Caco-2 (cell line): ENCODE results near the gene BABAM2. TPM values are rescaled to one million over a fixed set of nuclear protein-coding genes. Genes with fewer than 3 reads are reported as not detected.

Experiments used
- BruUV-seq: library from RNA; stranded (reverse); fragments of 400-500 nt; replicated peaks from 2 replicates; lab custom pipeline; 2021; lab: Mats Ljungman, UMichigan
- CTCF ChIA-PET: fragments of 300-600 bp; sonication (Branson Sonifier 250); formaldehyde crosslinking; loops from one replicate; lab custom pipeline; 2022; ENCODE audit warnings: antibody characterized with exemption; lab: Charles Lee
- POLR2A ChIA-PET: fragments of 300-600 bp; sonication (Branson Sonifier 250); formaldehyde crosslinking; loops from one replicate; lab custom pipeline; 2022; ENCODE audit warnings: antibody characterized with exemption; lab: Charles Lee
- DNase-seq, 2 experiments: peaks; one replicate each; pipeline versions ENCODE4 v3.0.0 to v3.0.0-alpha.2; 2020 to 2022
- H3K27me3 ChIP-seq: replicated peaks from 2 replicates; pipeline ENCODE4 v1.6.0; 2011; ENCODE audit warnings: low read length; ENCODE audit not compliant: control insufficient read depth, insufficient read depth
- H3K36me3 ChIP-seq: 2 replicates; pipeline ENCODE4 v1.5.1; 2011; ENCODE audit warnings: low read length; ENCODE audit not compliant: control insufficient read depth, insufficient read depth
- H3K4me1 ChIP-seq: fragments of 250-450 bp; sonication (Bioruptor Pico); 2 replicates; pipeline ENCODE4 v1.5.1; 2020; ENCODE audit warnings: mild to moderate bottlenecking
- H3K4me3 ChIP-seq: 2 replicates; pipeline ENCODE4 v1.5.1; 2011; ENCODE audit warnings: low read depth, mild to moderate bottlenecking, control low read depth, low read length
- H3K9me3 ChIP-seq: fragments of 250-450 bp; sonication (Bioruptor Pico); 2 replicates; pipeline ENCODE4 v1.5.1; 2020; ENCODE audit warnings: mild to moderate bottlenecking, moderate library complexity
- H3K27ac Mint-ChIP-seq: one replicate; pipeline ENCODE4 v1.8.0; 2022; ENCODE audit warnings: mixed read lengths; ENCODE audit not compliant: unreplicated experiment
- H3K27me3 Mint-ChIP-seq: one replicate; pipeline ENCODE4 v1.8.0; 2022; ENCODE audit warnings: mixed read lengths; ENCODE audit not compliant: insufficient read depth, unreplicated experiment
- H3K36me3 Mint-ChIP-seq: one replicate; pipeline ENCODE4 v1.8.0; 2022; ENCODE audit warnings: mild to moderate bottlenecking, mixed read lengths; ENCODE audit not compliant: insufficient read depth, unreplicated experiment
- H3K4me1 Mint-ChIP-seq: one replicate; pipeline ENCODE4 v1.8.0; 2022; ENCODE audit warnings: low read depth, mixed read lengths; ENCODE audit not compliant: unreplicated experiment
- H3K4me3 Mint-ChIP-seq: one replicate; pipeline ENCODE4 v1.8.0; 2022; ENCODE audit warnings: mild to moderate bottlenecking, moderate library complexity, mixed read lengths; ENCODE audit not compliant: unreplicated experiment
- H3K9me3 Mint-ChIP-seq: one replicate; pipeline ENCODE4 v1.8.0; 2022; ENCODE audit warnings: mixed read lengths; ENCODE audit not compliant: unreplicated experiment
- CTCF ChIP-seq, 2 experiments: fragments of 200-600 bp in 1 of 2; IDR thresholded peaks; 1 replicate in 1 of 2; 2 replicates in 1 of 2; pipeline versions ENCODE4 v1.5.1 to v1.8.0; 2011 to 2022; ENCODE audit warnings: antibody characterized with exemption in 1 of 2, control low read depth in 1 of 2, inconsistent platforms in 1 of 2, low read depth in 1 of 2, low read length in 1 of 2, mild to moderate bottlenecking in 1 of 2, moderate library complexity in 1 of 2; ENCODE audit not compliant: insufficient read depth in 1 of 2, severe bottlenecking in 1 of 2, unreplicated experiment in 1 of 2
- intact Hi-C: fragments of 100-400 bp; cut with micrococcal nuclease; formaldehyde crosslinking; loops from one replicate; pipeline ENCODE4 v1.10.0; 2022; ENCODE audit not compliant: unreplicated experiment
- total RNA-seq: library from RNA; stranded (reverse); gene quantifications from 2 replicates; pipeline ENCODE4 v1.2.3, GENCODE V29; 2022

The BABAM2 gene
- total RNA-seq, 1 experiment from 2014 or later = 57.3 TPM

DNA sequence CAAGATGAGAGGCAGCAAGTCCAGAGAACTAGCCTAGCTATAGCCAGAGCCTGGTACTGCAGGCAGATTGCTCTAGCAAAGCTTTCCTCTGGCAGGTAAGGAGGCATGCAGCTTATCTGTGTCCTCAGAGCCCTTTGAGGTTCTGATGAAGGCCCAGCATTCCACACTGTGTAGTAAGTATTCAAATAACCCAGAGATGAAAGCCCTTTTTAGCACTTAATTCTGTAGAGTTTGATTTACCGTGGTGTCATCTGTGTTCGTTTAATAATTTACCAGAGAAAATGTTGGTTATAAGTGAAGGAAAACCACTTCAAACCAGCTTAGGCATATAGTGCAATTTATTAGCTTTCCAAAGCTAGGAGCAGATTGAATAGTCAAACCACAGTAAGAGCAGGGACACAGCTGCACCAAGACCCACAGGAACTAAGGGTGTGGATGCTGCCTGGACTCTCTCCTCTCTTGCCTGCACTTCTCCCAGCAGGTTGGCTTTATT lies 226.6 kb downstream of the BABAM2 start:
- H3K9me3 ChIP-seq = peaks cover 3% of the 10 kb centered on the region; the same call in 1 of the 2 replicates
- TF ChIP-seq CTCF (IDR thresholded peaks at IDR 0.05; ENCODE audit: insufficient read depth in 1 of 2, low read depth in 1 of 2, low read length in 1 of 2, severe bottlenecking in 1 of 2, unreplicated experiment in 1 of 2) = peak in 1 of 2 experiments; percentile 3
- Mint-ChIP-seq H3K4me3 (peak overlapping the region; percentile 76), H3K4me1 (peaks cover 40% of the 10 kb centered on the region), H3K27ac (peak overlapping the region; percentile 90), H3K9me3 (no peaks in the 10 kb centered on the region), H3K27me3 (no peaks in the 10 kb centered on the region), H3K36me3 (peaks cover 20% of the 10 kb centered on the region)
- no TSS peak for BruUV-seq
- peak; percentile 87 to 94 for DNase-seq
- H3K4me3 ChIP-seq = peak overlapping the region; percentile 29
- H3K36me3 ChIP-seq = no peaks in the 10 kb centered on the region
- ChIA-PET CTCF (interaction anchor here (0.6 to 1.6 kb wide), 11 partner anchors 38 to 413 kb away, joined by 3 to 7 read pairs (median 4); no protein-coding TSS in a partner anchor), POLR2A (interaction anchor here (0.5 to 1.5 kb wide), 14 partner anchors 17 to 434 kb away, joined by 3 to 13 read pairs (median 4); partner anchors contain the start of genes BABAM2, FOSL2 and RBKS)
- intact Hi-C loops = loop anchor here (1.0 to 5.0 kb wide), 11 partner anchors 36 to 365 kb away; partner anchors contain the start of genes BABAM2 and RBKS
- peaks cover 44% of the 10 kb centered on the region for H3K4me1 ChIP-seq
- H3K27me3 ChIP-seq = no peaks in the 10 kb centered on the region

- Histone ChIP-seq H3K36me3 (no peaks in the 10 kb centered on the region), H3K4me3 (no peak overlapping the region), H3K4me1 (peaks cover 39% of the 10 kb centered on the region), H3K27me3 (no peaks in the 10 kb centered on the region), H3K9me3 (peaks cover 3% of the 10 kb centered on the region; the same call in 1 of the 2 replicates)
- H3K9me3 Mint-ChIP-seq = no peaks in the 10 kb centered on the region
- DNase-seq = no peak
- TF ChIP-seq CTCF (IDR thresholded peaks at IDR 0.05; ENCODE audit: insufficient read depth in 1 of 2, low read depth in 1 of 2, low read length in 1 of 2, severe bottlenecking in 1 of 2, unreplicated experiment in 1 of 2) = no peak
- no TSS peak for BruUV-seq
- ChIA-PET POLR2A (no interaction called here), CTCF (interaction anchor here (0.9 to 1.6 kb wide), 2 partner anchors 36 to 207 kb away, joined by 3 to 4 read pairs; no protein-coding TSS in a partner anchor)
- H3K36me3 Mint-ChIP-seq = peaks cover 22% of the 10 kb centered on the region
- peaks cover 41% of the 10 kb centered on the region for H3K4me1 Mint-ChIP-seq
- no peaks in the 10 kb centered on the region for H3K27me3 Mint-ChIP-seq
- intact Hi-C loops = loop anchor here (5.0 kb wide), 3 partner anchors 53 to 352 kb away; no protein-coding TSS in a partner anchor
- no peak overlapping the region for H3K4me3 Mint-ChIP-seq
- H3K27ac Mint-ChIP-seq = no peak overlapping the region
These were observed 229.1 kb downstream of the BABAM2 start for GRCh38 chr2:28119631-28120030.

DNA sequence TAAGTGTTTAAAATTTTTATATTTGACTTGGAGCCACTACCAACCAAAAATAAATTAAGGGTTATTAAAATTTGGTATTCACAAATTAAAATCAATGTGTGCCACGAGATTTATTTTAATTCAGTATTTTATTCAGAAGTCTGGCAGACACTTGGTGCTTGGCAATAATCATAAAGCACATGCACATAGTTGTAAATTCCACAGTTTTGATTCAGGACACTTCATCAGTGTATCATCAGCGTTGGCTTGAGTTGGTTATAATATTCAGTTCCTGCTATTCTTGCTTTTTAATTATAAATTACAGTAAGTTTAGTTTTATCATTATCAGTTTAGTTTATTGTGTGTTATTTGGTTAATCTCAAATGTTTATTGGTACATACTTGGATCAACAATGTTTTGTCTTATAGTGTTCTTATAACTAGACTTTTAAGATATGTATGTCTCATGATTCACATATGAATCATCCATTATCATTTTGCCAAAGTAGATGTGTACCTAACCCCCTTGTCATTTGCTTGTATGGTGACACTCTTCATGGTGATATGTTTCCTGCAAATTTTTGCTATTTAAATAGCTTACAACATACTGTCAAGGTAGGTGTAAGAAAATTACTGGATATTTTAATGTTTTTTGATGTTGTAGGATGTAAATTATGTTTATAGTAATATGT lies 237.9 kb downstream of the BABAM2 start:
- H3K36me3 ChIP-seq = no peaks in the 10 kb centered on the region
- peaks cover 9% of the 10 kb centered on the region for H3K9me3 Mint-ChIP-seq
- H3K27me3 Mint-ChIP-seq = no peaks in the 10 kb centered on the region
- CTCF ChIA-PET = no interaction called here
- peaks cover 33% of the 10 kb centered on the region for H3K36me3 Mint-ChIP-seq
- DNase-seq = no peak
- TF ChIP-seq CTCF (IDR thresholded peaks at IDR 0.05; ENCODE audit: insufficient read depth in 1 of 2, low read depth in 1 of 2, low read length in 1 of 2, severe bottlenecking in 1 of 2, unreplicated experiment in 1 of 2) = no peak
- no peaks in the 10 kb centered on the region for H3K27me3 ChIP-seq
- H3K4me1 ChIP-seq = no peaks in the 10 kb centered on the region
- intact Hi-C loops = no loop called here
- H3K9me3 ChIP-seq = no peaks in the 10 kb centered on the region
- POLR2A ChIA-PET = no interaction called here
- no peaks in the 10 kb centered on the region for H3K4me1 Mint-ChIP-seq
- no peak overlapping the region for H3K27ac Mint-ChIP-seq
- no TSS peak for BruUV-seq
- H3K4me3 ChIP-seq = no peak overlapping the region
- H3K4me3 Mint-ChIP-seq = no peak overlapping the region
